ENCODE data around the gene ADAMTS9.

DNA sequence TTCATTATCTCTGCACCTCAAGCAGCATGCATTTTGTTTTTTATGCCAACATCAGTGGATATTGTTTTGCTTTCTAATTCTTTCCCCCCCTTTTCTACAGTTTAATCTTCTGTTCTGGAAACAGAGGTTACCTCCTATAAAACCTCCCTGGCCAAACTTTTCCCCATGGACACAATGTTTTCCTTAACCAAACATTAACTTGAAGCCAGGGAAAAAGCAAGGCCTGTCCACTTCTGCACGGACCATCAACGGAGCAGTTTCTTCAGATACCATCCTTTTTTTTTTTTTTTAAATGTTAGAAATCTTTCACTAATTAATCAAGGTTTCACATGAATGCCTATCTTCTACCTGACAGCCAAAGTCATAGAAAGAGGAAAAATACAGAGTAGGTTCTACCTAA is 127.0 kb downstream of the ADAMTS9 start:
- TF ChIP-seq CTCF (IDR thresholded peaks at IDR 0.05) (no peak), EZH2phosphoT487 (IDR thresholded peaks at IDR 0.05) (no peak)

All from neural progenitor cell (in vitro differentiated cells).